ENCODE results near the gene MTAP.

GRCh38 chr9:21904776-21905175, 102.3 kb downstream of the MTAP start:
- TF ChIP-seq, protein P1, sequence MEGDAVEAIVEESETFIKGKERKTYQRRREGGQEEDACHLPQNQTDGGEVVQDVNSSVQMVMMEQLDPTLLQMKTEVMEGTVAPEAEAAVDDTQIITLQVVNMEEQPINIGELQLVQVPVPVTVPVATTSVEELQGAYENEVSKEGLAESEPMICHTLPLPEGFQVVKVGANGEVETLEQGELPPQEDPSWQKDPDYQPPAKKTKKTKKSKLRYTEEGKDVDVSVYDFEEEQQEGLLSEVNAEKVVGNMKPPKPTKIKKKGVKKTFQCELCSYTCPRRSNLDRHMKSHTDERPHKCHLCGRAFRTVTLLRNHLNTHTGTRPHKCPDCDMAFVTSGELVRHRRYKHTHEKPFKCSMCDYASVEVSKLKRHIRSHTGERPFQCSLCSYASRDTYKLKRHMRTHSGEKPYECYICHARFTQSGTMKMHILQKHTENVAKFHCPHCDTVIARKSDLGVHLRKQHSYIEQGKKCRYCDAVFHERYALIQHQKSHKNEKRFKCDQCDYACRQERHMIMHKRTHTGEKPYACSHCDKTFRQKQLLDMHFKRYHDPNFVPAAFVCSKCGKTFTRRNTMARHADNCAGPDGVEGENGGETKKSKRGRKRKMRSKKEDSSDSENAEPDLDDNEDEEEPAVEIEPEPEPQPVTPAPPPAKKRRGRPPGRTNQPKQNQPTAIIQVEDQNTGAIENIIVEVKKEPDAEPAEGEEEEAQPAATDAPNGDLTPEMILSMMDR (conservative IDR thresholded peaks at IDR 0.05), result 0 out of 2 replicates have a peak, but pooled peaks have one; percentile 11
- no peak for TF ChIP-seq ZFX (IDR thresholded peaks at IDR 0.05)
